HepG2 (cell line): Measurements from ENCODE around the gene CYB5B. TPM values are rescaled to one million over a fixed set of nuclear protein-coding genes. Genes with fewer than 3 reads are reported as not detected.

Experiments
- CHD4 ChIP-seq: fragments of 200-600 bp; sonication (generic); IDR thresholded peaks from 2 replicates; pipeline ENCODE4 v1.7.0; 2017; ENCODE audit warnings: mild to moderate bottlenecking, low read length, borderline replicate concordance
- GATAD2A ChIP-seq: IDR thresholded peaks from 2 replicates; pipeline ENCODE4 v1.6.1; 2016
- PHF8 ChIP-seq: sonication (generic); formaldehyde crosslinking; IDR thresholded peaks from 2 replicates; pipeline ENCODE4 v1.5.0; 2020; ENCODE audit warnings: missing genetic modification reagents
- REPIN1 ChIP-seq: sonication (generic); formaldehyde crosslinking; IDR thresholded peaks from 2 replicates; pipeline ENCODE4 v1.8.0; 2022; ENCODE audit warnings: missing genetic modification reagents, low read depth, mild to moderate bottlenecking, borderline replicate concordance
- SP5 ChIP-seq: IDR thresholded peaks from 2 replicates; pipeline ENCODE4 v1.6.1; 2016; ENCODE audit warnings: low read depth, borderline replicate concordance
- SRF ChIP-seq: IDR thresholded peaks from 2 replicates; pipeline ENCODE4 v1.6.1; 2011; ENCODE audit warnings: mild to moderate bottlenecking, low read depth, low read length, moderate library complexity
- ZNF546 ChIP-seq: sonication (generic); formaldehyde crosslinking; conservative IDR thresholded peaks from 2 replicates; pipeline ENCODE4 v1.8.1; 2023; ENCODE audit warnings: mild to moderate bottlenecking, missing genetic modification reagents
- ZNF776 ChIP-seq: sonication (generic); formaldehyde crosslinking; IDR thresholded peaks from 2 replicates; pipeline ENCODE4 v1.4.0; 2020; ENCODE audit warnings: mild to moderate bottlenecking, missing genetic modification reagents
- ZNF816 ChIP-seq: sonication (generic); formaldehyde crosslinking; IDR thresholded peaks from 2 replicates; pipeline ENCODE4 v1.8.0; 2022; ENCODE audit warnings: missing genetic modification reagents, mild to moderate bottlenecking, borderline replicate concordance
- ZNF839 ChIP-seq: sonication (generic); formaldehyde crosslinking; IDR thresholded peaks from 2 replicates; pipeline ENCODE4 v1.4.0; 2020; ENCODE audit warnings: missing genetic modification reagents, mild to moderate bottlenecking, borderline replicate concordance
- ZNF879 ChIP-seq: sonication (generic); formaldehyde crosslinking; IDR thresholded peaks from 2 replicates; pipeline ENCODE4 v1.8.1; 2023; ENCODE audit warnings: missing genetic modification reagents
- ZSCAN21 ChIP-seq: sonication (generic); formaldehyde crosslinking; IDR thresholded peaks from 2 replicates; pipeline ENCODE4 v1.8.0; 2022; ENCODE audit warnings: mild to moderate bottlenecking, missing genetic modification reagents, moderate library complexity, borderline replicate concordance
- ZZZ3 ChIP-seq: sonication (generic); formaldehyde crosslinking; IDR thresholded peaks from 2 replicates; pipeline ENCODE4 v1.4.0; 2020; ENCODE audit warnings: missing genetic modification reagents, mild to moderate bottlenecking, borderline replicate concordance
- polyA plus RNA-seq, 8 experiments: library from polyadenylated mRNA; depleted of rRNA in 3 of 8; stranded (reverse) in 7 of 8; unstranded in 1 of 8; fragments of >200 nt; fragmentation: Illumina TruSeq in 4 of 8; extraction: Trizol in 4 of 8; gene quantifications; 2 replicates each; pipeline versions ENCODE4 v1.2.1 to v1.2.3, GENCODE V29; 2011 to 2016; ENCODE audit warnings: low read depth in 4 of 8, missing spikeins in 1 of 8, mixed read lengths in 1 of 8; ENCODE audit not compliant: insufficient read depth in 1 of 8
- total RNA-seq, 5 experiments: library from RNA; depleted of rRNA; stranded (reverse); fragments of >200 nt; fragmentation: Illumina TruSeq; extraction: Trizol; gene quantifications; 2 replicates each; pipeline ENCODE4 v1.2.3, GENCODE V29; 2016; ENCODE audit warnings: low read depth in 1 of 5
- TF ChIP-seq, protein P1 (sequence below): sonication (generic); formaldehyde crosslinking; IDR thresholded peaks from 2 replicates; pipeline ENCODE4 v1.4.0; 2020; ENCODE audit warnings: missing genetic modification reagents, mild to moderate bottlenecking, borderline replicate concordance
- TF ChIP-seq, protein P2 (sequence below): IDR thresholded peaks from 2 replicates; pipeline ENCODE4 v1.6.1; 2018; ENCODE audit warnings: missing genetic modification reagents, mild to moderate bottlenecking, missing compliant biosample characterization
- TF ChIP-seq, protein P3 (sequence below): sonication (generic); formaldehyde crosslinking; IDR thresholded peaks from 2 replicates; pipeline ENCODE4 v1.5.0; 2020; ENCODE audit warnings: missing genetic modification reagents
- TF ChIP-seq, protein P4 (sequence below): sonication (generic); formaldehyde crosslinking; IDR thresholded peaks from 2 replicates; pipeline ENCODE4 v1.5.1; 2020; ENCODE audit warnings: mild to moderate bottlenecking, missing genetic modification reagents, moderate library complexity
- TF ChIP-seq, protein P5 (sequence below): sonication (generic); formaldehyde crosslinking; IDR thresholded peaks from 2 replicates; pipeline ENCODE4 v1.8.1; 2023; ENCODE audit warnings: mild to moderate bottlenecking, missing genetic modification reagents
- TF ChIP-seq, protein P6 (sequence below): IDR thresholded peaks from 2 replicates; pipeline ENCODE4 v1.4.0; 2020; ENCODE audit warnings: mild to moderate bottlenecking, missing genetic modification reagents

Gene CYB5B
- total and polyA plus RNA-seq, 2 of the 13 experiments (the other 11 are each of a cell fraction or from before 2014, with no cell fraction given): 234 to 432 TPM

DNA sequence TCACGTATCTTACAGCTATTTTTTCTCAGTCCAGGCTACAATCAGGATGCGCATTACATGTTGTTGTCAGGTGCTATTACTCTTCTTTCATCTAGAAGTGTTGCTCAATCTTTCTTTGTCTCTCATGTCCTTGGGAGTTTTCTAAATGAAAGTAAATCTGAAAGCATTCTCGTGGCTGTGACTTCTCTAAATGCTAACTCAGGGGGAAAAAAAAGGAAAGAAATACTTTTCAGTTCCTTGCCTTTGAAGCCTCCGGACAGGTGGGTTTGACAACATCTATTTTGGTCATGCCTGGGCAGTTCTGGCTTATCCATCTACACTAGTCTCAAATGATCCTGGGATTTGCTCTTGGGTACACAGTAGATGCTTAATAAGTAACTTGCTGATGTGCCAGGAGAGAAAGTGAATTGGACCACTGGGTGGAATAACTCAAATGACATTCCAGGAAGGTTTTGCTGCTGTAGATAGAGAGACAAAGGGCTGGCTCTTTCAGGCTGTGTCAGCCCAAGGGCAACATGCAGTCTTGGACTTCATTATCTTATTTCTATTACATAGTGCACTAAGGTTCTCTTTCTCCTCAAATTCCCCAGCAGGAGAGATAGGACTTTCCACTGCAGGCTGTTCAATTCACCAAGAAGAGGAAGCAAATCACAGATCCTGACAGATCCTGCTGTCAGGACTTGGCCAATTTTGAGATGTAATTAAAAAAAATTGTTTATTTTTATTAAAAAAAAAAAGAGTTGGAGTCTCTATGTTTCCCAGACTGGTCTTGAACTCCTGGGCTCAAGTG lies 77.7 kb downstream of the CYB5B start (continued):
- TF ChIP-seq ZNF816 (CRISPR knock-in tag) (no peak), ZNF776 (CRISPR knock-in tag) (no peak), CHD4 (peak; percentile 86; the same call in 1 of the 2 replicates), GATAD2A (CRISPR knock-in tag) (peak; percentile 61), ZSCAN21 (CRISPR knock-in tag) (no peak), ZNF879 (0 out of 2 replicates have a peak, but pooled peaks have one; percentile 30), ZNF839 (no peak), ZZZ3 (CRISPR knock-in tag) (no peak), REPIN1 (peak; percentile 48; the same call in 1 of the 2 replicates), SRF (no peak), SP5 (CRISPR knock-in tag) (0 out of 2 replicates have a peak, but pooled peaks have one; percentile 17), PHF8 (CRISPR knock-in tag) (no peak), ZNF546 (CRISPR knock-in tag) (no peak)
- TF ChIP-seq, protein P1, sequence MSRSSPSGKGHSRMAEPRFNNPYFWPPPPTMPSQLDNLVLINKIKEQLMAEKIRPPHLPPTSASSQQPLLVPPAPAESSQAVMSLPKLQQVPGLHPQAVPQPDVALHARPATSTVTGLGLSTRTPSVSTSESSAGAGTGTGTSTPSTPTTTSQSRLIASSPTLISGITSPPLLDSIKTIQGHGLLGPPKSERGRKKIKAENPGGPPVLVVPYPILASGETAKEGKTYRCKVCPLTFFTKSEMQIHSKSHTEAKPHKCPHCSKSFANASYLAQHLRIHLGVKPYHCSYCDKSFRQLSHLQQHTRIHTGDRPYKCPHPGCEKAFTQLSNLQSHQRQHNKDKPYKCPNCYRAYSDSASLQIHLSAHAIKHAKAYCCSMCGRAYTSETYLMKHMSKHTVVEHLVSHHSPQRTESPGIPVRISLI (CRISPR knock-in tag): peak; percentile 46; the same call in 1 of the 2 replicates
- TF ChIP-seq, protein P2, sequence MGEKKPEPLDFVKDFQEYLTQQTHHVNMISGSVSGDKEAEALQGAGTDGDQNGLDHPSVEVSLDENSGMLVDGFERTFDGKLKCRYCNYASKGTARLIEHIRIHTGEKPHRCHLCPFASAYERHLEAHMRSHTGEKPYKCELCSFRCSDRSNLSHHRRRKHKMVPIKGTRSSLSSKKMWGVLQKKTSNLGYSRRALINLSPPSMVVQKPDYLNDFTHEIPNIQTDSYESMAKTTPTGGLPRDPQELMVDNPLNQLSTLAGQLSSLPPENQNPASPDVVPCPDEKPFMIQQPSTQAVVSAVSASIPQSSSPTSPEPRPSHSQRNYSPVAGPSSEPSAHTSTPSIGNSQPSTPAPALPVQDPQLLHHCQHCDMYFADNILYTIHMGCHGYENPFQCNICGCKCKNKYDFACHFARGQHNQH: 0 out of 2 replicates have a peak, but pooled peaks have one; percentile 16
- TF ChIP-seq, protein P3, sequence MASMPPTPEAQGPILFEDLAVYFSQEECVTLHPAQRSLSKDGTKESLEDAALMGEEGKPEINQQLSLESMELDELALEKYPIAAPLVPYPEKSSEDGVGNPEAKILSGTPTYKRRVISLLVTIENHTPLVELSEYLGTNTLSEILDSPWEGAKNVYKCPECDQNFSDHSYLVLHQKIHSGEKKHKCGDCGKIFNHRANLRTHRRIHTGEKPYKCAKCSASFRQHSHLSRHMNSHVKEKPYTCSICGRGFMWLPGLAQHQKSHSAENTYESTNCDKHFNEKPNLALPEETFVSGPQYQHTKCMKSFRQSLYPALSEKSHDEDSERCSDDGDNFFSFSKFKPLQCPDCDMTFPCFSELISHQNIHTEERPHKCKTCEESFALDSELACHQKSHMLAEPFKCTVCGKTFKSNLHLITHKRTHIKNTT (CRISPR knock-in tag): no peak
- TF ChIP-seq, protein P4, sequence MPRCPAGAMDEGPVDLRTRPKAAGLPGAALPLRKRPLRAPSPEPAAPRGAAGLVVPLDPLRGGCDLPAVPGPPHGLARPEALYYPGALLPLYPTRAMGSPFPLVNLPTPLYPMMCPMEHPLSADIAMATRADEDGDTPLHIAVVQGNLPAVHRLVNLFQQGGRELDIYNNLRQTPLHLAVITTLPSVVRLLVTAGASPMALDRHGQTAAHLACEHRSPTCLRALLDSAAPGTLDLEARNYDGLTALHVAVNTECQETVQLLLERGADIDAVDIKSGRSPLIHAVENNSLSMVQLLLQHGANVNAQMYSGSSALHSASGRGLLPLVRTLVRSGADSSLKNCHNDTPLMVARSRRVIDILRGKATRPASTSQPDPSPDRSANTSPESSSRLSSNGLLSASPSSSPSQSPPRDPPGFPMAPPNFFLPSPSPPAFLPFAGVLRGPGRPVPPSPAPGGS (CRISPR knock-in tag): no peak
- TF ChIP-seq, protein P5, sequence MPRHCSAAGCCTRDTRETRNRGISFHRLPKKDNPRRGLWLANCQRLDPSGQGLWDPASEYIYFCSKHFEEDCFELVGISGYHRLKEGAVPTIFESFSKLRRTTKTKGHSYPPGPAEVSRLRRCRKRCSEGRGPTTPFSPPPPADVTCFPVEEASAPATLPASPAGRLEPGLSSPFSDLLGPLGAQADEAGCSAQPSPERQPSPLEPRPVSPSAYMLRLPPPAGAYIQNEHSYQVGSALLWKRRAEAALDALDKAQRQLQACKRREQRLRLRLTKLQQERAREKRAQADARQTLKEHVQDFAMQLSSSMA (CRISPR knock-in tag): no peak
- TF ChIP-seq, protein P6, sequence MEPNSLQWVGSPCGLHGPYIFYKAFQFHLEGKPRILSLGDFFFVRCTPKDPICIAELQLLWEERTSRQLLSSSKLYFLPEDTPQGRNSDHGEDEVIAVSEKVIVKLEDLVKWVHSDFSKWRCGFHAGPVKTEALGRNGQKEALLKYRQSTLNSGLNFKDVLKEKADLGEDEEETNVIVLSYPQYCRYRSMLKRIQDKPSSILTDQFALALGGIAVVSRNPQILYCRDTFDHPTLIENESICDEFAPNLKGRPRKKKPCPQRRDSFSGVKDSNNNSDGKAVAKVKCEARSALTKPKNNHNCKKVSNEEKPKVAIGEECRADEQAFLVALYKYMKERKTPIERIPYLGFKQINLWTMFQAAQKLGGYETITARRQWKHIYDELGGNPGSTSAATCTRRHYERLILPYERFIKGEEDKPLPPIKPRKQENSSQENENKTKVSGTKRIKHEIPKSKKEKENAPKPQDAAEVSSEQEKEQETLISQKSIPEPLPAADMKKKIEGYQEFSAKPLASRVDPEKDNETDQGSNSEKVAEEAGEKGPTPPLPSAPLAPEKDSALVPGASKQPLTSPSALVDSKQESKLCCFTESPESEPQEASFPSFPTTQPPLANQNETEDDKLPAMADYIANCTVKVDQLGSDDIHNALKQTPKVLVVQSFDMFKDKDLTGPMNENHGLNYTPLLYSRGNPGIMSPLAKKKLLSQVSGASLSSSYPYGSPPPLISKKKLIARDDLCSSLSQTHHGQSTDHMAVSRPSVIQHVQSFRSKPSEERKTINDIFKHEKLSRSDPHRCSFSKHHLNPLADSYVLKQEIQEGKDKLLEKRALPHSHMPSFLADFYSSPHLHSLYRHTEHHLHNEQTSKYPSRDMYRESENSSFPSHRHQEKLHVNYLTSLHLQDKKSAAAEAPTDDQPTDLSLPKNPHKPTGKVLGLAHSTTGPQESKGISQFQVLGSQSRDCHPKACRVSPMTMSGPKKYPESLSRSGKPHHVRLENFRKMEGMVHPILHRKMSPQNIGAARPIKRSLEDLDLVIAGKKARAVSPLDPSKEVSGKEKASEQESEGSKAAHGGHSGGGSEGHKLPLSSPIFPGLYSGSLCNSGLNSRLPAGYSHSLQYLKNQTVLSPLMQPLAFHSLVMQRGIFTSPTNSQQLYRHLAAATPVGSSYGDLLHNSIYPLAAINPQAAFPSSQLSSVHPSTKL (CRISPR knock-in tag): peak; percentile 79
